ENCODE data around the gene SYNM.

Gene SYNM

DNA sequence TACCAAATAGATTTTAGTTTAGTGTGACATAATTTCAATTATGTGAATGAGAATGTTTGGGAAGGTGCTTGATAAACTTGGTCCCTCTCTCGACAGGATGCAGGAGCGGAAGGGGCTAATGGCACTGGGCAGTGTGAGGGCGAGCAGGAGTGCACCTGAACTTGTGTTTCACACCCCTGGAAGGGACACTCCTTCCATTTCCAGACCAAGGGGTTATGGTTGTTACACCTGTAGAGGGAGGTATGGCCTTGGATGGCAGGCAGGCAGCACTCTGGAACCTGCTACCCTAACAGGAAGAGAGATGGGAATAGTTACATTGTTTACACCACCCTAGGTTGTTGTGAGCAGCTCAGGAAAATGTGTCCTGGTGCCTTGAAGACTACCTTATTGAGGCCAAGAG lies 22.1 kb downstream of the SYNM start:
- Histone ChIP-seq H3K4me1 (ENCODE audit: insufficient read depth, insufficient read length) (peaks cover 15% of the 10 kb centered on the region), H3K36me3 (ENCODE audit: insufficient read depth, insufficient read length, low read length) (peaks cover 60% of the 10 kb centered on the region), H3K9me3 (ENCODE audit: insufficient read depth, low read length) (no peaks in the 10 kb centered on the region), H3K4me3 (ENCODE audit: insufficient read length, low read depth) (no peak overlapping the region), H3K27me3 (ENCODE audit: insufficient read depth, insufficient read length) (no peaks in the 10 kb centered on the region), H3K9ac (ENCODE audit: insufficient read length, low read depth) (no peak overlapping the region)
- TF ChIP-seq ZNF274 (IDR thresholded peaks at IDR 0.05; ENCODE audit: low read depth, low read length) (no peak), SUZ12 (IDR thresholded peaks at IDR 0.05; ENCODE audit: extremely low read depth, insufficient read depth, insufficient read length) (no peak)
- no peak for DNase-seq (ENCODE audit: low read depth, low spot score)

DNA sequence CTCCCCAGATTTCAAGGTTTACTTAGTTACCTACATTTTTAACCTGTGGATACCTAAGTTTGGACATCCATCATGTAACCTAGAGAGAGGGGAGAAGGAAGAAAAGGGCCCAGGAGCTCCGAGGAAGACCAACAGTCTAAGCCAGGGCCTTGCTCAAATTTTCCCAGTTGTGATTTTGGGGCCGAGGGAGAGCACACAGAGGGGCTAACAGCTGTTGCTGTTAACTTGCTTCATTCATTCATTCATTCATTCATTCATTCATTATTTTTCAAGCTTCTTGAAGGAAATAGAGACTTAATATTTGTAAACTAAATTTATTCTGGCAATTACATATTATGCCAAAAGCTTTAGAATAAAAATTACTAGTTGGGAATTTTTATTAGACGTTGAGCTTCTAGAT lies 22.9 kb downstream of the SYNM start:
- TF ChIP-seq YY1 (IDR thresholded peaks at IDR 0.05; ENCODE audit: insufficient read depth, insufficient read length) (no peak), ZNF274 (IDR thresholded peaks at IDR 0.05; ENCODE audit: low read depth, low read length) (no peak), SUZ12 (IDR thresholded peaks at IDR 0.05; ENCODE audit: extremely low read depth, insufficient read depth, insufficient read length) (no peak)
- Histone ChIP-seq H3K9ac (ENCODE audit: insufficient read length, low read depth) (no peak overlapping the region), H3K27me3 (ENCODE audit: insufficient read depth, insufficient read length) (no peaks in the 10 kb centered on the region), H3K9me3 (ENCODE audit: insufficient read depth, low read length) (no peaks in the 10 kb centered on the region), H3K4me3 (ENCODE audit: insufficient read length, low read depth) (no peak overlapping the region), H3K4me1 (ENCODE audit: insufficient read depth, insufficient read length) (peaks cover 15% of the 10 kb centered on the region), H3K36me3 (ENCODE audit: insufficient read depth, insufficient read length, low read length) (peaks cover 68% of the 10 kb centered on the region)
- DNase-seq (ENCODE audit: low read depth, low spot score) = no peak

DNA sequence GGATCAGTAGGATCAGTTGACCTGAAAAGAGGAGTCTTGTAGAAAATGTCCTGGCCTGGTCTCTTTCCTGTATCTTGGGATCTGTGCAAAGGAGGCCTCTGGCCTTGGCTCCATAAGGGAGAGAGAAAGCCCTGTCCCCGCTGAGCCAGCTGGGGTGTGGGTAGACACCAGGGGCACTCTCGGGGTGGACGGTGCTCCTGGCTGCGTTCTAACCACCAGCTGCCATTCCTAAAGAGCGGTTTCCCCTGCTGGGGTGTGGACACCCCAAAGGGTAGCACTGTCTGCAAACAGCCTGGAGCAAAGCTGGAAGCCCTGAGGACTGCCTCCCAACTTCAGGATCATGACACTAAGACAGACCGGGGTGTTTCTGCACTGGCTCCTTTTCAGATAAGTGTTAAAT lies 23.5 kb downstream of the SYNM start:
- Histone ChIP-seq H3K4me3 (ENCODE audit: insufficient read length, low read depth) (no peak overlapping the region), H3K4me1 (ENCODE audit: insufficient read depth, insufficient read length) (peaks cover 13% of the 10 kb centered on the region), H3K9ac (ENCODE audit: insufficient read length, low read depth) (no peak overlapping the region), H3K27me3 (ENCODE audit: insufficient read depth, insufficient read length) (no peaks in the 10 kb centered on the region), H3K9me3 (ENCODE audit: insufficient read depth, low read length) (no peaks in the 10 kb centered on the region), H3K36me3 (ENCODE audit: insufficient read depth, insufficient read length, low read length) (peaks cover 75% of the 10 kb centered on the region)
- no peak for DNase-seq (ENCODE audit: low read depth, low spot score)
- no peak for TF ChIP-seq ZNF274 (IDR thresholded peaks at IDR 0.05; ENCODE audit: low read depth, low read length)
- no peak for TF ChIP-seq YY1 (IDR thresholded peaks at IDR 0.05; ENCODE audit: insufficient read depth, insufficient read length)
- no peak for TF ChIP-seq SUZ12 (IDR thresholded peaks at IDR 0.05; ENCODE audit: extremely low read depth, insufficient read depth, insufficient read length)

DNA sequence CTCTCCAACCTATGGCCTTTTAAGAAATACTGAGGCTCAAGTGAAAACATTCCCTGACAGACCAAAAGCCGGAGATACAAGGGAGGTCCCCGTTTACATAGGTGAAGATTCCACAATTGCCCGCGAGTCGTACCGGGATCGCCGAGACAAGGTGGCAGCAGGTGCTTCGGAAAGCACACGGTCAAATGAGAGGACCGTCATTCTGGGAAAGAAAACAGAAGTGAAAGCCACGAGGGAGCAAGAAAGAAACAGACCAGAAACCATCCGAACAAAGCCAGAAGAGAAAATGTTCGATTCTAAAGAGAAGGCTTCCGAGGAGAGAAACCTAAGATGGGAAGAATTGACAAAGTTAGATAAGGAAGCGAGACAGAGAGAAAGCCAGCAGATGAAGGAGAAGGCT lies 24.8 kb downstream of the SYNM start:
- Histone ChIP-seq H3K9ac (ENCODE audit: insufficient read length, low read depth) (no peak overlapping the region), H3K36me3 (ENCODE audit: insufficient read depth, insufficient read length, low read length) (peaks cover 87% of the 10 kb centered on the region), H3K4me1 (ENCODE audit: insufficient read depth, insufficient read length) (peaks cover 9% of the 10 kb centered on the region), H3K4me3 (ENCODE audit: insufficient read length, low read depth) (no peak overlapping the region), H3K27me3 (ENCODE audit: insufficient read depth, insufficient read length) (no peaks in the 10 kb centered on the region), H3K9me3 (ENCODE audit: insufficient read depth, low read length) (no peaks in the 10 kb centered on the region)
- no peak for DNase-seq (ENCODE audit: low read depth, low spot score)
- no peak for TF ChIP-seq YY1 (IDR thresholded peaks at IDR 0.05; ENCODE audit: insufficient read depth, insufficient read length)

DNA sequence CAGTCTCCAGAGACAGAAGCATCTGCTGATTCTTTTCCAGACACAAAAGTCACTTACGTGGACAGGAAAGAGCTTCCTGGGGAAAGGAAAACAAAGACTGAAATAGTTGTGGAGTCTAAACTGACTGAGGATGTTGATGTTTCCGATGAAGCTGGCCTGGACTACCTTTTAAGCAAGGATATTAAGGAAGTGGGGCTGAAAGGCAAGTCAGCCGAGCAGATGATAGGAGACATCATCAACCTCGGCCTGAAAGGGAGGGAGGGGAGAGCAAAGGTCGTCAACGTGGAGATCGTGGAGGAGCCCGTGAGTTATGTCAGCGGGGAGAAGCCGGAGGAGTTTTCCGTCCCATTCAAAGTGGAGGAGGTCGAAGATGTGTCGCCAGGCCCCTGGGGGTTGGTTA lies 25.4 kb downstream of the SYNM start:
- peaks cover 6% of the 10 kb centered on the region for H3K4me1 ChIP-seq (ENCODE audit: insufficient read depth, insufficient read length)
- peaks cover 90% of the 10 kb centered on the region for H3K36me3 ChIP-seq (ENCODE audit: insufficient read depth, insufficient read length, low read length)
- no peaks in the 10 kb centered on the region for H3K9me3 ChIP-seq (ENCODE audit: insufficient read depth, low read length)
- H3K9ac ChIP-seq (ENCODE audit: insufficient read length, low read depth) = no peak overlapping the region
- no peak overlapping the region for H3K4me3 ChIP-seq (ENCODE audit: insufficient read length, low read depth)
- TF ChIP-seq YY1 (IDR thresholded peaks at IDR 0.05; ENCODE audit: insufficient read depth, insufficient read length) = no peak
- no peak for TF ChIP-seq SUZ12 (IDR thresholded peaks at IDR 0.05; ENCODE audit: extremely low read depth, insufficient read depth, insufficient read length)
- no peak for TF ChIP-seq ZNF274 (IDR thresholded peaks at IDR 0.05; ENCODE audit: low read depth, low read length)
- no peaks in the 10 kb centered on the region for H3K27me3 ChIP-seq (ENCODE audit: insufficient read depth, insufficient read length)
- no peak for DNase-seq (ENCODE audit: low read depth, low spot score)

DNA sequence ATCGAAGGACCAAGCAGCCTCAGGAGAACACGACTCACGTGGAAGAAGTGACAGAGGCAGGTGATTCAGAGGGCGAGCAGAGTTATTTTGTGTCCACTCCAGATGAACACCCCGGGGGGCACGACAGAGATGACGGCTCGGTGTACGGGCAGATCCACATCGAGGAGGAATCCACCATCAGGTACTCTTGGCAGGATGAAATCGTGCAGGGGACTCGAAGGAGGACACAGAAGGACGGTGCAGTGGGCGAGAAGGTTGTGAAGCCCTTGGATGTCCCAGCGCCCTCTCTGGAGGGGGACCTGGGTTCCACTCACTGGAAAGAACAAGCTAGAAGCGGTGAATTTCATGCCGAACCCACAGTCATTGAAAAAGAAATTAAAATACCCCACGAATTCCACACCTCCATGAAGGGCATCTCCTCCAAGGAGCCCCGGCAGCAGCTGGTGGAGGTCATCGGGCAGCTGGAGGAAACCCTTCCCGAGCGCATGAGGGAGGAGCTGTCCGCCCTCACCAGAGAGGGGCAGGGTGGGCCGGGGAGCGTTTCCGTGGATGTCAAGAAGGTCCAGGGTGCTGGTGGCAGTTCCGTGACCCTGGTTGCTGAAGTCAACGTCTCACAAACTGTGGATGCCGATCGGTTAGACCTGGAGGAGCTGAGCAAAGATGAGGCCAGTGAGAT lies 26.0 kb downstream of the SYNM start:
- no peak for TF ChIP-seq ZNF274 (IDR thresholded peaks at IDR 0.05; ENCODE audit: low read depth, low read length)
- no peak for TF ChIP-seq SUZ12 (IDR thresholded peaks at IDR 0.05; ENCODE audit: extremely low read depth, insufficient read depth, insufficient read length)
- Histone ChIP-seq H3K36me3 (ENCODE audit: insufficient read depth, insufficient read length, low read length) (peaks cover 93% of the 10 kb centered on the region), H3K9ac (ENCODE audit: insufficient read length, low read depth) (no peak overlapping the region), H3K4me3 (ENCODE audit: insufficient read length, low read depth) (no peak overlapping the region), H3K27me3 (ENCODE audit: insufficient read depth, insufficient read length) (no peaks in the 10 kb centered on the region), H3K9me3 (ENCODE audit: insufficient read depth, low read length) (no peaks in the 10 kb centered on the region), H3K4me1 (ENCODE audit: insufficient read depth, insufficient read length) (peaks cover 2% of the 10 kb centered on the region)
- no peak for DNase-seq (ENCODE audit: low read depth, low spot score)

DNA sequence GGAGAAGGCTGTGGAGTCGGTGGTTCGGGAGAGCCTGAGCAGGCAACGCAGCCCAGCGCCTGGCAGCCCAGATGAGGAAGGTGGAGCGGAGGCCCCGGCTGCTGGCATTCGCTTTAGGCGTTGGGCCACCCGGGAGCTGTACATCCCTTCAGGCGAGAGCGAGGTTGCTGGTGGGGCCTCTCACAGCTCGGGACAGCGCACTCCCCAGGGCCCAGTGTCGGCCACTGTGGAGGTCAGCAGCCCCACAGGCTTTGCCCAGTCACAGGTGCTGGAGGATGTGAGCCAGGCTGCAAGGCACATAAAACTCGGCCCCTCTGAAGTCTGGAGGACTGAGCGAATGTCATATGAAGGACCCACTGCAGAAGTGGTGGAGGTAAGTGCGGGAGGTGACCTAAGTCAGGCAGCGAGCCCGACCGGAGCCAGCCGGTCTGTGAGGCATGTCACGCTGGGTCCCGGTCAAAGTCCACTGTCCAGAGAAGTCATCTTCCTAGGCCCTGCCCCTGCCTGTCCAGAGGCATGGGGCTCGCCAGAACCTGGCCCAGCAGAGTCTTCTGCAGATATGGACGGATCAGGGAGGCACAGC lies 26.7 kb downstream of the SYNM start:
- no peak for DNase-seq (ENCODE audit: low read depth, low spot score)
- Histone ChIP-seq H3K9ac (ENCODE audit: insufficient read length, low read depth) (no peak overlapping the region), H3K27me3 (ENCODE audit: insufficient read depth, insufficient read length) (no peaks in the 10 kb centered on the region), H3K36me3 (ENCODE audit: insufficient read depth, insufficient read length, low read length) (peaks cover 92% of the 10 kb centered on the region), H3K4me1 (ENCODE audit: insufficient read depth, insufficient read length) (no peaks in the 10 kb centered on the region), H3K4me3 (ENCODE audit: insufficient read length, low read depth) (no peak overlapping the region), H3K9me3 (ENCODE audit: insufficient read depth, low read length) (no peaks in the 10 kb centered on the region)
- TF ChIP-seq YY1 (IDR thresholded peaks at IDR 0.05; ENCODE audit: insufficient read depth, insufficient read length) = no peak
- no peak for TF ChIP-seq ZNF274 (IDR thresholded peaks at IDR 0.05; ENCODE audit: low read depth, low read length)
- TF ChIP-seq SUZ12 (IDR thresholded peaks at IDR 0.05; ENCODE audit: extremely low read depth, insufficient read depth, insufficient read length) = no peak

All from NT2/D1 (cell line).